NCI-H2171 (cell line): ENCODE measurements around the gene NDE1.
"Not testable (repeated sequence)": the region's sequence is repeated elsewhere in the genome, so short reads cannot be mapped to it uniquely, and the experiment has no call there.

ENCODE experiments used
- DNase-seq: peaks from one replicate; lab custom pipeline; 2025; lab: John Stamatoyannopoulos, UW

Gene NDE1

DNA sequence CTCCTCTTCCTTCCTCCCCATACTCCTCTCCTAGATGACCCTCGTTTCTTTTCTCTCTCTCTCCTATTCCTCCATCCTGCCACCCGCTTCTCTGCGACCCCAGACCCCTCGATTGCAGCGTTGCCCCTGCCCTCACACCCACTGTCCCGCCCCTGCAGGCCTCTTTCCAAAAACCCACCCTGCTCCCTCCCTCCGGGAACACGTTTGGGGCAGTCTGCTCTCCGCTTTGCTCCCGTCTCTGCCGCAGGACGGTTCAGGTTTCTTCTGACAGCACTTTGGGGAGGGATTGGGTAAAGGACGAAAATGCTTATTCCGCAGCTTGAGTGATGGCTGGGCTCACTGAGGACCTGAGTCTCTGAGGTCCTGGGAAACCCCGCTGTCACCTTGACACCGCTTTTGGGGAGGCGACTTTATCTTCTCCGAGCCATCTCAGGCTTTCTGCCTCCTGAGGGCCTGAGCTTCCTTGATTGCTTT is 690 bp downstream of the NDE1 start:
- DNase-seq, result no peak

DNA sequence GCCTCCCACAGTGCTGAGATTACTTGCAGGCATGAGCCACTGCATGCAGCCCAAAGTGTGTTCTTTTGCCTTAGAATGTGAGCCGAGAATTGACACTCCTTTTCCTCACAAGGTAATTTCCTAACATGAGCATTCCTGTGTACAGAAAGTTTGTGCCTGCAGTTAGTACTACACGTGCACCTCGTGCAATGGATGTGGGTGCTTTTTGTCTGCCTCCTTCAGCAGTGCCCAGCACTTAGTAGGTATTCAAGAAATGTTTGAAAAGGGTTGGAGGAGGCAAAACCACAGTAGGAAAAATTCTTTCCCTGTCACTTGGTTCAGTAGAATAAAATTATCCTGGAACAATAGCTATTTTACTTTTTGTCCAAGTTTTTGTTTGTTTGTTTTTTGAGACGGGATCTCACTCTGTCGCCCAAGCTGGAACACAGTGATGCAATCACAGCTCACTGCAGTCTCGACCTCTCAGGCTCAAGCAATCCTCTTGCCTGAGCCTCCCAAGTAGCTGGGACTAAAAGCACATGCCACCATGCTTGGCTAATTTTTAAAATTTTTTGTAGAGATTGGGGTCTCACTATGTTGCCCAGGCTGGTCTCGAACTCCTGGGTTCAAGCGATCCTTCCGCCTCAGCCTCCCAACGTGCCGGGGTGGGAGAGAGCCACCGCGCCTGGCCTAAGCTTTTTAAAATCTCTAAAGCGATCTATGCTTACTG is 2.4 kb downstream of the NDE1 start:
- DNase-seq, result no peak

DNA sequence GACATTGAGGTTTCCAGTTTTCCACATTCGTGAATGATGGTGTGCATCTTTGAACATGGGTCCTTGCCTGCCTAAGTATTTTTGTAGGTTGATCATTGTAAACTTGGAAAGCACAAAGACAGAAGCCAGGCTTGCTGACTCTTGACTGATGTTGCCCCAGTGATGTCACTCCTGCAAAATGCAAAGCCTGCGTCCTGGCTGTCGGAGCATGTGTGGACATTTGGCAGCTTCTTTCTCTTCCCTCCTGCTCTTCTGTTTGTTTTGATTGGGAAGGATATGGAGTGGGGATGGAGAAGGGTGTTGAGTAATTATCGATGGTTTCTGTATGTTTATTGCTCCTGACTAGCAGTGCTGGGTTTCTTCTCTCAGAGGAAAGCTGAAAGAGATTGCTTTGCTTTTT is 3.2 kb downstream of the NDE1 start:
- DNase-seq, result no peak

DNA sequence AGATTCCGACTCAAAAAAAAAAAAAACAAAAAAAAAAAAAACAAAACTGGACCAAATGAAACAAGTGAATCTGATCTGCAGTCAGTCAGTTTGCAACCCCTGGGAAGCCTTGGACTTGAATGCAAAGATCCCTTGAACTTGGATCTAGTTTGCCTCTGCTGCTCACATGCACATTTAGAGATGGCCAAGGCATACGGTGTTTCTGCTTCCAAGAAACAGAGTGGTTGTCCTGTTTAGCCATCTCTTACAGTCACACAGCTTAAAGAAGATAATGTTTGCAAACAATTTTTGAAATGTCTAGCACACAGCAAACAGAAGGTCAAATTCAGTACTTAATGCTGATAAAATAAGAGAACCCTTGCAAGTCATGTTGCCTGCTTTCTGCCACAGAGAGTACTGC is 4.5 kb downstream of the NDE1 start:
- DNase-seq, result no peak

DNA sequence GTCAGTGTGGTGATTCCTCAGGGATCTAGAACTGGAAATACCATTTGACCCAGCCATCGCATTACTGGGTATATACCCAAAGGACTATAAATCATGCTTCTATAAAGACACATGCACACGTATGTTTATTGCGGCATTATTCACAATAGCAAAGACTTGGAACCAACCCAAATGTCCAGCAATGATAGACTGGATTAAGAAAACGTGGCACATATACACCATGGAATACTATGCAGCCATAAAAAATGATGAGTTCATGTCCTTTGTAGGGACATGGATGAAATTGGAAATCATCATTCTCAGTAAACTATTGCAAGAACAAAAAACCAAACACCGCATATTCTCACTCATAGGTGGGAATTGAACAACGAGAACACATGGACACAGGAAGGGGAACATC is 5.5 kb downstream of the NDE1 start:
- DNase-seq, result not testable (repeated sequence)

DNA sequence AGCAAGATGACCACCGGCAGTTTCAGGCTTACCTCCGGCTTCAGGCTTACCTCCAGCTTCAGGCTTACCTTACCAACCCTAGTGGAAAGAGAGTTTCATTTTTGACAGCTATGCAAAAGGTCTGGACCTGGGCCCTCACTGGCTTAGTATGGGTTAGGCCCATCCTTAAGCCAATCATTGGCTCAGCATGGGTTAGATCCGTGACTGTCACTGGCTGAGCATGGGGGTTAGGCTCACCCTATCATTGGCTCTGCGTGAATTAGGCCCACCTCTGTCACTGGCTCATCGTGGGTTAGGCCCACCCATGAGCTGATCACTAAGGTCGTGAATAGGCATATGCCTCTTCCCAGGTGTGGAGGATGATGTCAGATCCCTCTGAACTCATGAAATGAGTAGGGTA is 8.1 kb downstream of the NDE1 start:
- DNase-seq, result no peak

DNA sequence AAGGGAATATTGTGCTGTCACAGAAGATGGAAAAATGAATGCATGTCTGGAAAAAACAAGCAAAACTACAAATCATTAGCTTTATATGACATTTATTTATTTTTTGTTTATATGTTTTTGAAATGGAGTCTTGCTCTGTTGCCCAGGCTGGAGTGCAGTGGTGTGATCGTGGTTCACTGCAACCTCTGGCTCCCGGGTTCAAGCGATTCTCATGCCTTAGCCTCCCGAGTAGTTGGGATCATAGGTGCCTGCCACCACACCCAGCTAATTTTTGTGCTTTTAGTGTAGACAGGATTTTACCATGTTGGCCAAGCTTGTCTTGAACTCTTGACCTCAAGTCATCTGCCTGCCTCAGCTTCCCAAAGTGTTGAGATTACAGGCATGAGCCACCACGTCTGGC is 8.5 kb downstream of the NDE1 start:
- no peak for DNase-seq

DNA sequence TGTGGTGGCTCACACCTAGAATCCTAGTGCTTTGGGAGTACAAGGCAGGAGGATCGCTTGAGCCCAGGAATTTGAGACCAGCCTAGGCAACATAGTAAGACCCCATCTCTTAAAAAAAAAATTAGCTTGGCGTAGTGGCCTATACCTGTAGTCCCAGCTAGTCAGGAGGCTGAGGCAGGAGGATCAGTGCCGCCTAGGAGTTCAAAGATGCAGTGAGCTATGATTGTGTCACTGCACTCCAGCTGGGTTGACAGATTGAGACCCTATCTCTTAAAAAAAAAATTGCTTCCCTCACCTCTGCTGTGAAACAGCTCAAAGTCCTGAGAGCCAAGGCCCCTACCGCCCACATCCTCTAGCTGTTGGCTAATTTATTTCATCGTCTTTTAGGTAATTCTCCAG is 10.2 kb downstream of the NDE1 start:
- no peak for DNase-seq

DNA sequence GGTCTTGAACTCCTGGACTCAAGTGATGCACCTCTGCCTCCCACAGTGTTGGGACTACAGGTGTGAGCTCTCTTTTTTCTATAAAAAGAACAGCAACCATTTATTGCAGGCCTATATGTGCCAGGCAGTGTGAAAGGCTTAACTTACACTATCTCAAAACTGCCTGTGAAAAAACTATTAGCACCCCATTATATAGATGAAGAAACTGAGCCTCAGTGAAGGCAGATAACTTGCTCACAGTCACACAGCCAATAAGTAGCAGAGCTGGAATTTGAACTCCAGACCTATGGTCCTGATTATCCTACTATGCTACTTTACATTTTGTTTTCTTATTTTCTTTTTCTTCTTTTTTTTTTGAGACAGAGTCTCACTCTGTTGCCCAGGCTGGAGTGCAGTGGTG is 15.1 kb downstream of the NDE1 start:
- no peak for DNase-seq

DNA sequence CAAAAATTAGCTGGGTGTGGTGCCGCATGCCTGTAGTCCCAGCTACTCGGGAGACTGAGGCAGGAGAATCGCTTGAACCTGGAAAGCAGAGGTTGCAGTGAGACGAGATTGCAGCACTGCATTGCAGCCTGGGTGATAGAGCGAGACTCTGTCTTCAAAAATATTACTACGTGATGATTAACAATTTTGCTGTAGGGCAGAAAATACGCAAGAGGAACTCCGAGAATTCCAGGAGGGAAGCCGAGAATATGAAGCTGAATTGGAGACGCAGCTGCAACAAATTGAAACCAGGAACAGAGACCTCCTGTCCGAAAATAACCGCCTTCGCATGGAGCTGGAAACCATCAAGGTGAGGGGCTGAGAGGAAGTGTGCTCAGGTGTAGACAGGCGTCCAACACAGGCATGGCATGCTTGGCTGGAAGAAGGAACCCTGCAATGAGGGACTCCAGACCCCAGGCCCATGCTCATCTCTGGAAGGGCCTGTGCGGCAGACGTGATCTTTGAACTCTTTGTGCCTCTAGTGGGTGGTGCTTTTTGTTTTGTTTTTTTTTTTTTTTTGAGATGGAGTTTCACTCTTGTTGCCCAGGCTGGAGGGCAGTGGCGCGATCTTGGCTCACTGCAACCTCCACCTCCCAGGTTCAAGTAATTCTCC is 17.2 kb downstream of the NDE1 start:
- no peak for DNase-seq

DNA sequence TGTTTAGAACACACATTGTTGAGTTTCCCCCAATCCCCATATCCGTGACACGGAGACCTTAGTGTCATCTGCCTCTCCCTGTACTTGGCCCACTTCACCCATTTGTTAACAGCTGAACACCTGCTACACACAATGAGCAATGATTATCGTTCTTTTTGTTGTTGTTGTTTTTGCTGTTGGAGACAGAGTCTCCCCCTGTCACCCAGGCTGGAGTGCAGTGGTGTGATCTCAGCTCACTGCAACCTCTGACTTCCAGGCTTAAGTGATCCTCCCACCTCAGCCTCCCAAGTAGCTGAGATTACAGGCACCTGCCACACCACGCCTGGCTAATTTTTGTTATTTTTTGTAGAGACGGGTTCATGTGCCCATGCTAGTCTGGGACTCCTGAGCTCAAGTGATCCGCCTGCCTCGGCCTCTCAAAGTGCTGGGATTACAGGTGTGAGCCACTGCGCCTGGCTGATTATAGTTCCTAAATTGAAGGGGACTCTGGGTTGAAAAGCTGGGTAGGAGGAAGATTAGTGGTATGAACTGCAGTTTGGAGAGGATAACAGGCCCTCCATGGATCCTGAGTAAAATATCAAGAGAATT is 21.6 kb downstream of the NDE1 start:
- DNase-seq, result no peak

DNA sequence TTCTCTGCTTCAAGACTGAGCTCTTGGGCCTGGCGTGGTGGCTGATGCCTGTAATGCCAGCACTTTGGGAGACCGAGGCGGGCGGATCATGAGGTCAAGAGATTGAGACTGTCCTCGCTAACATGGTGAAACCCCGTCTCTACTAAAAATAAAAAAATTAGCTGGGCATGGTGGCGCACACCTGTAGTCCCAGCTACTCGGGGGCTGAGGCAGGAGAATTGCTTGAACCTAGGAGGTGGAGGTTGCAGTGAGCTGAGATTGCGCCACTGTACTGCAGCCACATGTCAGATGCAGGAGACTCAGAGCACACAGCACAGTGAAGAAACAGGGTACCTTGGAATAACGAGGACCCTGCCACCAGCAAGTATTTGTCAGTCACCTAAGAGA is 22.1 kb downstream of the NDE1 start:
- not testable (repeated sequence) for DNase-seq

DNA sequence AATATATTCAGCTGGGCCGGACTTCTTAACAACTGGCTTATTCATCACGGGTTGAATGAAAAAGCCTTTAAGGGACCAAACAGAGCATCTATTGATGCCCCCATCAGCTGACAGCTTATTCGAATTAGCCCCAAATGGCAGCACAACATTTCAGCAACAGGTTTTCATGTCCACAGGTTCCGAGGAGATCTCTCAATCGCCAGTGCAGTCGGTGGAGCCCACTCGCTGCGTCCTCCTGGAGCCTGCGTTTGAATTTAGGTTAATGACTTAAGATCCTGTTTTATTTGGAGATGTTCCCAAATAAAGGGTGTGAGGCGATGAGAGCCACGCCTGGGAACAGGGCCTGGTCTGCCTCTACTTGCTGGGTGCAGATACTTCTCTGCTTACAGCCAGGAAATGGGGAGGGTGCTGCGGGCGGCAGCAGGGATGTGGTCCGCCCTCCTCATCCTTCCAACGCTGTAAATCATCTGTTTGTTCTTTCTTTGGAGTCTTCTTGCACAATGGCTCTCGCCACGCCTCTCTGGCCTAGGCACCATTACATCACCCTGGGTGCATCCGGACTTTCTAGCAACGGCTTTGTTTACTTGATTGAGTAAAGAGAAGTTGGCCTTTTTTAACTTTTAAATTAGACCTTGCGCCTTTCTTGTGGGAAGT is 22.6 kb downstream of the NDE1 start:
- no peak for DNase-seq

DNA sequence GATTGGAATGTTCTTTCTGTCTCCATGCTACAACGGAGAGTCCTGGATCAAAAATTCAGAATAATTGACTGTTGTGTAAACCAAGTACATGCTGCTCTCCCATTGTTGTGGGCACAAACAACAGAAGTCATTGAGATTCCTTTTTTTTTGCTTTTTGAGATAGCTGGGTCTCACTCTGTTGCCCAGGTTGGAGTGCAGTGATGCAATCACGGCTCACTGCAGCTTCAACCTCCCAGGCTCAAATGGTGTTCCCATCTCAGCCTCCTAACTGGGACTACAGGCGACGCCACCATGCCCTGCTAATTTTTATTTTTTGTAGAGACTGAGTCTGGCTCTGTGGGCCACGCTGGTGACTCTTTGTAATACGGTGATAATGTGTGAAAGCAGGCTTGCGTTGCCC is 24.5 kb downstream of the NDE1 start:
- no peak for DNase-seq

DNA sequence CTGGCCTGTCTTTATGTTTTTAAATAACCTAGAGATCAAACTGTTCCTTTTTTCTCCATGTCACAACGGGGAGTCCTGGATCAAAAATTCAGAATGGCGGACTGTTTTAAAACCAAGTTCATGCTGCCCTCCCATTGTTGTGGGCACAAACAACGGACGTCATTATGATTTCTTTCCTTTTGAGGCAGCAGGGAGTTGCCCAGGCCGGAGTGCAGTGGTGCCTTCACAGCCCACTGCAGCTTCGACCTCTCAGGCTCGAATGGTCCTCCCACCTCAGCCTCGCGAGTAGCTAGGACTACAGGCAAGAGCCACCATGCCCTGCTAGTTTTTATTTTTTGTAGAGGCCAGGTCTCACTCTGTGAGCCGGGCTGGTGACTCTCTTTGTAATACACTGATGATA is 26.5 kb downstream of the NDE1 start:
- DNase-seq, result no peak

DNA sequence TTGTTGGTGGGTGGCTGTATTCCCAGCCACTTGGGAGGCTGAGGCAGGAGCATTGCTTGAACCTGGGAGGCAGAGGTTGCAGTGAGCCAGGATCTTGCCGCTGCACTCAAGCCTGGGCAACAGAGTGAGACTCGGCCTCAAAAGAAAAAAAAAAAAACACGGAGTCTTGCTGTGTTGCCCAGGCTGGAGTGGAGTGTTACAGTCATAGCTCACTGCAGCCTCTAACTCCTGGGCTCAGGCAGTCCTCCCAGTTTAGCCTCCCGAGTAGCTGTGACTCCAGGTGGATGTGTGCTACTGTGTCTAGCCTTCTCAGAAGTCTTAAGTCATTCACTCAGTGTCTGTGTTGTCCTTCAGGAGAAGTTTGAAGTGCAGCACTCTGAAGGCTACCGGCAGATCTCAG is 27.4 kb downstream of the NDE1 start:
- DNase-seq, result no peak

DNA sequence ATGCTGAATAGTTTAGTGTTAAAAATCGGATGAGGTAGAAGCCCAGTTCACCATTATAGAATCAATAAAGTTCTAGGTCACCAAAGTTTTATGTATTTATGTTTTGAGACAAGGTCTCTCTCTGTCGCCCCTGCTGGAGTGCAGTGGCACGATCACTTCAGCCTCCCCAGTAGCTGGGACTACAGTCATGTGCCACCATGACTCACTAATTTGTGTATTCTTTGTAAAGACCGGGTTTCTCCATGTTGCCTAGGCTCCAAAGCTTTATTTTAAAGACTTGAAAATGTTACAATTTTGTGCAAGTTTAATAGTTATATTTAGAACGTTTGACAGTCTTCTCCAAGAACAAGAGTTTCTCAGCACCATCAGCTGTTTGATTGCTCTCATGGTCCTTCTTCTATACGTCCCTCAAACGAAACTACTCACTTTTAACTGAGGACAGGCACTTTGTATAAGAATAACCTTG is 32.1 kb downstream of the NDE1 start:
- DNase-seq, result no peak

DNA sequence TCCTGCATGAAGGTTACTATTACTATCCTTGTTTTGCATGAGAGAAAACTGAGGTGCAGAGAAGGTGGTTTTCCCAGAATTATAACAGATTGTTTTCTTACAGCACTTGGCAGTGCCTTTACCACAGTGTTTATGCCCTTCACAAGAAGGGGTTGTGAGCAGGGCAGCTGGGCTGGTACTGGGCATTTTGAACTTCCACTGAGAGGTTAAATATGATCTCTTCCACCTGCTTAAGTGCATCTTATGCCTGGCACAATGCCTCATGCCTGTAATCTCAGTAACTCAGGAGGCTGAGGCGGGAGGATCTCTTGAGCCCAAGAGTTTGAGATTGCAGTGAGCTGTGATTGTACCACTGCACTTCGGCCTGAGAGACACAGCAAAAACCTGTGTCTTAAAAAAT is 36.2 kb downstream of the NDE1 start:
- no peak for DNase-seq

DNA sequence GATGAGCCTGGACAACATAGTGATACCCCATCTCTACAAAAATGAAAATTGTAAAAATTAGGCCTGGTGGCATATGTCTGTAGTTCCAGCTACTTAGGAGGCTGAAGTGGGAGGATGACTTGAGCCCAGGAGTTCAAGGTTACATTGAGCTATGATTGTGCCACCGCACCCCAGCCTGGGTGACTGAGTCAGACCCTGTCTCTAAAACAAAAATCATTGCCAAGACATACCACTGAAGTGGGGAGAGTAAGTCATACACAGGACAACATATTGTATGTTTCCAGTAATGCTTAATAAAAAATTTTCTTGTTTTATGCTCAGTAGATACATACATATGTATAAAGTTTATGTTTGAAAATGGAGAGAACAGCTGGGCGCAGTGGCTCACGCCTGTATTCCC is 39.2 kb downstream of the NDE1 start:
- DNase-seq, result no peak

DNA sequence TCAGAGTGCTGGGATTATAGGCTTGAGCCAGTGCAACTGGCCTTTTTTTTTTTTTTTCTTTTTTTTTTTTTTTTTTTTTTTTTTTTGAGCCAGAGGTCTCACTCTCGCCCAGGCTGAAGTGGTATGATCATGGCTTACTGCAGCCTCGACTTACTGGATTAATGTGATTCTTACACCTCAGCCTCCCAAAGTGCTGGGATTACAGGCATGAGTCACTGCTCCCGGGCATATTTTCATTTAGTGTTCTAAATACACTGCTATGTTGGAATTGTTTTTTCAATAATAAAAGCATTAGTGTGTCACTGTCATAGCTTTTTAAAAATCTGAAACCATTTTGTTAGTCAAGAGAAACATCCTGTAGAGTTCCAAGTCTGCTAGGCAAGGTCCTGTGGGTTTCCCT is 40.3 kb downstream of the NDE1 start:
- no peak for DNase-seq

DNA sequence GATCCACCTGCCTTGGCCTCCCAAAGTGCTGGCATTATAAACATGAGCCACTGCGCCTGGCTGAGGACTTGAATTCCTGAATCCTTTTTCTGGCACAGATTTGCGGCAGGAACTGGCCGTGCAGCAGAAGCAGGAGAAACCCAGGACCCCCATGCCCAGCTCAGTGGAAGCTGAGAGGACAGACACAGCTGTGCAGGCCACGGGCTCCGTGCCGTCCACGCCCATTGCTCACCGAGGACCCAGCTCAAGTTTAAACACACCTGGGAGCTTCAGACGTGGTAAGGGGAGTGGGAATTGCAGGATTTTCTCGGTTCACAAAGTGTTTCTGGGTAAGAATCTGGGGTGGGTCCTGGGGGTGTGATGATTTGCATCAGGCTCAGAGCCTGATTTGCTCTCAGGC is 41.0 kb downstream of the NDE1 start:
- DNase-seq, result no peak

DNA sequence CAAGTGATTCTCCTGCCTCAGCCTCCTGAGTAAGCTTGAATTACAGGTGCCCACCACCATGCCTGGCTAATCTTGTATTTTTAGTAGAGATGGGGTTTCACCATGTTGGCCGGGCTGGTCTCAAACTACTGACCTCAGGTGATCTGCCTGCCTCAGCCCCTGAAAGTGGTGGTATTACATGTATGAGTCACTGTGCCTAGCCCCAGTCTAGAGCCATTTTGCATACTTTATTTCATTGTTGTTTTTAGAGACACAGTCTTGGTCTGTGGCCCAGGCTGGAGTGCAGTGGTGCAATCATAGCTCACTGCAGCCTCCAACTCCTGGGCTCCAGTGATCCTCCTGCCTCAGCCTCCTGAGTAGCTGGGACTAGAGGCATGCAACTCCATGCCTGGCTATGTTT is 42.5 kb downstream of the NDE1 start:
- not testable (repeated sequence) for DNase-seq

DNA sequence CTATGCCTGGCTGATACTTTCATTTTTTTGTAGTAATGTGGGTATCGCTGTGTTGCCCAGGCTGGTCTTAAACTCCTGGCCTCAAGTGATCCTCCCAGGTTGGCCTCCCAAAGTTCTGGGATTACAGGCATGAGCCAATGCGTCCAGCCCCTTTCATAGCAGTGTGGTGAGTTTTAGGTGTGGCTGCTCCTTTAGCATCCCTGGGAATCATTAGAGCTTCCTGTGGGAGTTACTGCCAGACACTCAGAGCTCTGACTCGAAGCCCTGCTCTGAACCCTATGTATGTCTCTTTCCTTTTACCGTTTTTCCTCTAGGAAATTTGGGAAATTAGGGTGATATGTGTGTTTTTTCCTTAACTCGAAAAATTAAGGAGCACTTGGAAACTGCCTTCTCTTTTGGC is 44.5 kb downstream of the NDE1 start:
- DNase-seq, result no peak
